Hepatocyte (in vitro differentiated cells): ENCODE measurements around the gene DHRS9. TPM values are rescaled to one million over a fixed set of nuclear protein-coding genes. Genes with fewer than 3 reads are reported as not detected.

Source experiments
- DNase-seq: peaks from one replicate; pipeline ENCODE4 v3.0.0-alpha.2; 2016; ENCODE audit warnings: low spot score
- H2AFZ ChIP-seq: fragments of 200-600 bp; sonication (generic); 2 replicates; pipeline ENCODE4 v1.6.0; 2016; ENCODE audit warnings: antibody characterized with exemption, mild to moderate bottlenecking
- H3K27ac ChIP-seq: fragments of 200-600 bp; sonication (generic); 2 replicates; pipeline ENCODE4 v1.5.1; 2016; ENCODE audit warnings: mild to moderate bottlenecking
- H3K27me3 ChIP-seq: fragments of 200-600 bp; sonication (generic); 2 replicates; pipeline ENCODE4 v1.6.1; 2016
- H3K36me3 ChIP-seq: fragments of 200-600 bp; sonication (generic); replicated peaks from 2 replicates; pipeline ENCODE4 v1.5.1; 2016; ENCODE audit warnings: low read depth; ENCODE audit not compliant: insufficient read depth
- H3K4me1 ChIP-seq: fragments of 200-600 bp; sonication (generic); 2 replicates; pipeline ENCODE4 v1.5.1; 2016; ENCODE audit warnings: mild to moderate bottlenecking, moderate library complexity; ENCODE audit not compliant: insufficient read depth
- H3K4me2 ChIP-seq: fragments of 200-600 bp; sonication (generic); 2 replicates; pipeline ENCODE4 v1.6.0; 2016
- H3K4me3 ChIP-seq: fragments of 200-600 bp; sonication (generic); 2 replicates; pipeline ENCODE4 v1.5.1; 2016; ENCODE audit warnings: mild to moderate bottlenecking
- H3K79me2 ChIP-seq: fragments of 200-600 bp; sonication (generic); 2 replicates; pipeline ENCODE4 v1.6.0; 2017; ENCODE audit warnings: mild to moderate bottlenecking
- H3K9me2 ChIP-seq: fragments of 200-600 bp; sonication (generic); replicated peaks from 2 replicates; pipeline ENCODE4 v1.6.0; 2017; ENCODE audit warnings: mild to moderate bottlenecking; ENCODE audit not compliant: insufficient read depth
- H3K9me3 ChIP-seq: fragments of 200-600 bp; sonication (generic); 2 replicates; pipeline ENCODE4 v1.5.1; 2016; ENCODE audit warnings: low read depth, mild to moderate bottlenecking
- H4K20me1 ChIP-seq: fragments of 200-600 bp; sonication (generic); 2 replicates; pipeline ENCODE4 v1.6.0; 2016; ENCODE audit warnings: mild to moderate bottlenecking; ENCODE audit not compliant: insufficient read depth, poor library complexity, severe bottlenecking
- CTCF ChIP-seq: fragments of 200-600 bp; sonication (generic); IDR thresholded peaks from 2 replicates; pipeline ENCODE4 v1.5.1; 2016; ENCODE audit warnings: antibody characterized with exemption, mild to moderate bottlenecking; ENCODE audit not compliant: poor library complexity
- EZH2 ChIP-seq: fragments of 200-600 bp; sonication (generic); IDR thresholded peaks from 2 replicates; pipeline ENCODE4 v1.6.1; 2016; ENCODE audit warnings: antibody characterized with exemption, mild to moderate bottlenecking, borderline replicate concordance
- EZH2phosphoT487 ChIP-seq: fragments of 200-600 bp; sonication (generic); IDR thresholded peaks from one replicate; pipeline ENCODE4 v1.6.1; 2018; ENCODE audit warnings: antibody characterized with exemption, mild to moderate bottlenecking, low read depth, moderate library complexity; ENCODE audit not compliant: unreplicated experiment, severe bottlenecking
- WGBS: methylation state at CpG from one replicate; pipeline ENCODE4 v1.1.6; 2016; ENCODE audit warnings: low lambda C conversion rate; ENCODE audit errors: missing lambda C conversion rate; 5-methylcytosine and 5-hydroxymethylcytosine counted together
- polyA plus RNA-seq: library from polyadenylated mRNA; unstranded; fragments of >200 nt; fragmentation: Nextera tagmentation; extraction: Ambion mirVana; gene quantifications from 2 replicates; pipeline ENCODE4 v1.2.1, GENCODE V29; 2016
- total RNA-seq: library from RNA; depleted of rRNA; stranded (reverse); fragments of >200 nt; gene quantifications from 2 replicates; pipeline ENCODE4 v1.2.3, GENCODE V29; 2014

Gene DHRS9
- total and polyA plus RNA-seq, 2 experiments from 2014 or later, result 1.1 to 2.2 TPM

DNA sequence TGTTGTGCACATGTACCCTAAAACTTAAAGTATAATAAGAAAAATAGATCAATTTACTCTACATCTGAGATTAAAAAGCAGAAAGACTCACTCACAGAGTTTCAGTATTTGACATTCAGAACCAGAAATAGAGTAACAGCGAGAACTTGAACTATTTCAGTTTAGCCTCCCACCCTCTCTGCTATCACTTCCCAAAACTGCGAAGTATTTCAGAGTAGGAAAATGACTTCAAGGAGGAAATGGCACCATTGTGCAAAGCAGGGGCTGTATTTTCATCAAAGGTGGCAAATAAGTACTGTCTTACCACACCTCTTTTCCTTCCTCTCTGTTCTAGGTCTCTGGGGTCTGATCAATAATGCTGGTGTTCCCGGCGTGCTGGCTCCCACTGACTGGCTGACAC is 13.6 kb downstream of the DHRS9 start:
- Histone ChIP-seq H3K4me3 (no peak overlapping the region), H2AFZ (no peak overlapping the region), H3K9me2 (no peaks in the 10 kb centered on the region), H3K36me3 (no peaks in the 10 kb centered on the region), H3K27ac (no peak overlapping the region), H4K20me1 (no peaks in the 10 kb centered on the region), H3K4me2 (no peak overlapping the region), H3K4me1 (no peaks in the 10 kb centered on the region), H3K79me2 (no peaks in the 10 kb centered on the region), H3K27me3 (no peaks in the 10 kb centered on the region), H3K9me3 (no peaks in the 10 kb centered on the region)
- TF ChIP-seq EZH2phosphoT487 (no peak), CTCF (no peak), EZH2 (no peak)
- WGBS, result 98% methylated on average over 4 of the region's 4 CpGs
- no peak for DNase-seq

- H3K27me3 ChIP-seq, result no peaks in the 10 kb centered on the region
- DNase-seq, result no peak
- H3K4me1 ChIP-seq, result no peaks in the 10 kb centered on the region
- H3K4me3 ChIP-seq, result no peak overlapping the region
- H3K79me2 ChIP-seq, result no peaks in the 10 kb centered on the region
- no peaks in the 10 kb centered on the region for H3K36me3 ChIP-seq
- no peak overlapping the region for H2AFZ ChIP-seq
- no peak overlapping the region for H3K4me2 ChIP-seq
- WGBS, result 94% methylated on average over 3 of the region's 3 CpGs
- H3K9me3 ChIP-seq, result no peaks in the 10 kb centered on the region
- H3K9me2 ChIP-seq, result no peaks in the 10 kb centered on the region
- no peaks in the 10 kb centered on the region for H4K20me1 ChIP-seq
- no peak overlapping the region for H3K27ac ChIP-seq
- no peak for TF ChIP-seq EZH2
- TF ChIP-seq EZH2phosphoT487, result no peak
- no peak for TF ChIP-seq CTCF
Observed at GRCh38 chr2:169086893-169087467, 17.6 kb downstream of the DHRS9 start.

GRCh38 chr2:169087757-169088379 is 18.5 kb downstream of the DHRS9 start:
- Histone ChIP-seq H4K20me1 (no peaks in the 10 kb centered on the region), H3K4me1 (no peaks in the 10 kb centered on the region), H2AFZ (no peak overlapping the region), H3K4me2 (no peak overlapping the region), H3K9me2 (no peaks in the 10 kb centered on the region), H3K79me2 (no peaks in the 10 kb centered on the region), H3K27me3 (no peaks in the 10 kb centered on the region), H3K9me3 (no peaks in the 10 kb centered on the region), H3K36me3 (no peaks in the 10 kb centered on the region), H3K4me3 (no peak overlapping the region), H3K27ac (no peak overlapping the region)
- WGBS, result 85% methylated on average over 6 of the region's 6 CpGs
- TF ChIP-seq EZH2, result no peak
- no peak for TF ChIP-seq CTCF
- TF ChIP-seq EZH2phosphoT487, result no peak
- DNase-seq, result no peak
